OCI-LY3 (cell line): ENCODE measurements around the gene RHOT2.

Source experiments
- CTCF ChIP-seq: fragments of 200-600, 300-600 bp; sonication (generic); IDR thresholded peaks from 2 replicates; pipeline ENCODE4 v1.5.1; 2014; ENCODE audit warnings: antibody characterized with exemption, low read length, low read depth
- EZH2phosphoT487 ChIP-seq: fragments of 200-600 bp; shearing (Covaris generic); IDR thresholded peaks from 2 replicates; pipeline ENCODE4 v1.6.1; 2018; ENCODE audit warnings: antibody characterized with exemption, mixed run types, low read depth

GRCh38 chr16:714079-714478 lies 46.1 kb downstream of the RHOT2 start:
- TF ChIP-seq CTCF = no peak
- TF ChIP-seq EZH2phosphoT487 = no peak
